Nephron (organoid): ENCODE measurements around the gene HGS.

Experiments used
- H3K27ac Mint-ChIP-seq, 3 experiments: 2 replicates each; pipeline ENCODE4 v1.8.0; 2020; ENCODE audit warnings: mixed read lengths in 3 of 3, mild to moderate bottlenecking in 2 of 3, moderate library complexity in 1 of 3
- H3K27me3 Mint-ChIP-seq: 2 replicates; pipeline ENCODE4 v1.8.0; 2021; ENCODE audit warnings: low read depth, mild to moderate bottlenecking, moderate library complexity, mixed read lengths
- H3K36me3 Mint-ChIP-seq: 2 replicates; pipeline ENCODE4 v1.8.0; 2020; ENCODE audit warnings: low read depth, mixed read lengths
- H3K4me1 Mint-ChIP-seq: 2 replicates; pipeline ENCODE4 v1.8.0; 2020; ENCODE audit warnings: mixed read lengths
- H3K4me3 Mint-ChIP-seq, 3 experiments: 2 replicates each; pipeline ENCODE4 v1.8.0; 2020; ENCODE audit warnings: mild to moderate bottlenecking in 3 of 3, mixed read lengths in 3 of 3, moderate library complexity in 2 of 3
- H3K9me3 Mint-ChIP-seq: 2 replicates; pipeline ENCODE4 v1.8.0; 2020; ENCODE audit warnings: mixed read lengths
- CTCF ChIP-seq, 3 experiments: fragments of 200-600 bp; sonication (generic); IDR thresholded peaks; one replicate each; pipeline ENCODE4 v1.5.0; 2021; ENCODE audit warnings: antibody characterized with exemption in 3 of 3; ENCODE audit not compliant: unreplicated experiment in 3 of 3

Gene HGS

GRCh38 chr17:81690549-81690948, 6.7 kb downstream of the HGS start:
- H3K9me3 Mint-ChIP-seq = no peaks in the 10 kb centered on the region
- H3K4me1 Mint-ChIP-seq = no peaks in the 10 kb centered on the region
- H3K27ac Mint-ChIP-seq = no peak overlapping the region
- no peaks in the 10 kb centered on the region for H3K27me3 Mint-ChIP-seq
- H3K4me3 Mint-ChIP-seq = no peak overlapping the region
- no peak for TF ChIP-seq CTCF (IDR thresholded peaks at IDR 0.05; ENCODE audit: unreplicated experiment in 3 of 3)
- peaks cover 40% of the 10 kb centered on the region for H3K36me3 Mint-ChIP-seq

DNA sequence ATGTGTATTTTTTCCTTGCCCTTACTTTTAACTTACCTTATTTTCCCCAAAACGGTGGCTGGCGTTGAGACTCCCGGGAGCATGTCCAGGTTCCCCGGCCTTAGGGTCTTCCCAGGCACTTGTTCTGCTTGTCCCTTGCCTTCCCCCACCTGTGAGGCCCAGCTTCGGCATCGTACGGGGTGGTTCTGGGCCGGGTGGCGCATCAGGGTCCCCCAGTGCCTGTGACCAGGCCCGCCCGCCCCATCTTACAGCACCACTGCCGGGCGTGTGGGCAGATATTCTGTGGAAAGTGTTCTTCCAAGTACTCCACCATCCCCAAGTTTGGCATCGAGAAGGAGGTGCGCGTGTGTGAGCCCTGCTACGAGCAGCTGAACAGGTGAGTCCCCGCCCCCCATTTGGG, 7.4 kb downstream of the HGS start:
- Mint-ChIP-seq H3K27me3 (no peaks in the 10 kb centered on the region), H3K9me3 (no peaks in the 10 kb centered on the region), H3K36me3 (peaks cover 39% of the 10 kb centered on the region), H3K27ac (no peak overlapping the region), H3K4me1 (no peaks in the 10 kb centered on the region), H3K4me3 (no peak overlapping the region)
- TF ChIP-seq CTCF (IDR thresholded peaks at IDR 0.05; ENCODE audit: unreplicated experiment in 3 of 3) = no peak

GRCh38 chr17:81691608-81692007, 7.8 kb downstream of the HGS start:
- no peaks in the 10 kb centered on the region for H3K4me1 Mint-ChIP-seq
- H3K27me3 Mint-ChIP-seq = no peaks in the 10 kb centered on the region
- H3K9me3 Mint-ChIP-seq = no peaks in the 10 kb centered on the region
- H3K27ac Mint-ChIP-seq = no peak overlapping the region
- no peak overlapping the region for H3K4me3 Mint-ChIP-seq
- peaks cover 36% of the 10 kb centered on the region for H3K36me3 Mint-ChIP-seq
- no peak for TF ChIP-seq CTCF (IDR thresholded peaks at IDR 0.05; ENCODE audit: unreplicated experiment in 3 of 3)

- Mint-ChIP-seq H3K27me3 (no peaks in the 10 kb centered on the region), H3K27ac (no peak overlapping the region), H3K4me3 (no peak overlapping the region), H3K36me3 (peaks cover 46% of the 10 kb centered on the region), H3K4me1 (no peaks in the 10 kb centered on the region), H3K9me3 (no peaks in the 10 kb centered on the region)
- no peak for TF ChIP-seq CTCF (IDR thresholded peaks at IDR 0.05; ENCODE audit: unreplicated experiment in 3 of 3)
These were observed 9.8 kb downstream of the HGS start for GRCh38 chr17:81693509-81694210.

- H3K4me1 Mint-ChIP-seq = no peaks in the 10 kb centered on the region
- no peaks in the 10 kb centered on the region for H3K9me3 Mint-ChIP-seq
- H3K27ac Mint-ChIP-seq = no peak overlapping the region
- no peak for TF ChIP-seq CTCF (IDR thresholded peaks at IDR 0.05; ENCODE audit: unreplicated experiment in 3 of 3)
- H3K4me3 Mint-ChIP-seq = no peak overlapping the region
- no peaks in the 10 kb centered on the region for H3K27me3 Mint-ChIP-seq
- H3K36me3 Mint-ChIP-seq = peaks cover 45% of the 10 kb centered on the region
These were observed 11.0 kb downstream of the HGS start for GRCh38 chr17:81694810-81695209.

DNA sequence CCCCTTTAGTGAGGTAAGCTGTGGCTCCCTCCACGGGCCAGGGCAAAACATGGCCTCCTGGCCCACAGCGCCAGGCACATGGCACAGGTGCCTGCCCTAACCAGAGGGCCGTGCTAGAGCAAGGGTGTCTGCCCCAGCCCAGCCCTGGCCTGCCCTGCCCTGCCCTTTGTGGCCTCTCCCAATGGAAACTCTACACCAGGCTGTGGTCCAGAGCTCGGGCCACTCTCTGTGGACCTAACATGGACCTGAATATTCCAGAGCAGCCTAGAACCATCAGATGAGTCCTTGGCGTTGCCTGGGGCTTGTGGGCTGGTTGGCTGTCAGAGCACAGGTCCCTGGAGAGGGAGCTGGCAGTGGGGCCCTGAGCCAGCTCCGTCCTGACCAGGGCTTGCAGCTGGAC, 11.4 kb downstream of the HGS start:
- no peaks in the 10 kb centered on the region for H3K9me3 Mint-ChIP-seq
- no peaks in the 10 kb centered on the region for H3K4me1 Mint-ChIP-seq
- peaks cover 41% of the 10 kb centered on the region for H3K36me3 Mint-ChIP-seq
- no peaks in the 10 kb centered on the region for H3K27me3 Mint-ChIP-seq
- H3K27ac Mint-ChIP-seq = no peak overlapping the region
- no peak overlapping the region for H3K4me3 Mint-ChIP-seq
- no peak for TF ChIP-seq CTCF (IDR thresholded peaks at IDR 0.05; ENCODE audit: unreplicated experiment in 3 of 3)
